HG03558 (cell line): ENCODE measurements around the gene PLA2G15.
A peak's percentile ranks its signal among the peaks of the same experiment; 100 is the strongest.

ENCODE experiments used
- ATAC-seq: cut with Tn5 transposase; IDR thresholded peaks from one replicate; pipeline ENCODE4 v1.9.1; 2021; ENCODE audit warnings: moderate number of reproducible peaks; ENCODE audit not compliant: unreplicated experiment; ENCODE audit errors: extremely low read depth

The PLA2G15 gene

DNA sequence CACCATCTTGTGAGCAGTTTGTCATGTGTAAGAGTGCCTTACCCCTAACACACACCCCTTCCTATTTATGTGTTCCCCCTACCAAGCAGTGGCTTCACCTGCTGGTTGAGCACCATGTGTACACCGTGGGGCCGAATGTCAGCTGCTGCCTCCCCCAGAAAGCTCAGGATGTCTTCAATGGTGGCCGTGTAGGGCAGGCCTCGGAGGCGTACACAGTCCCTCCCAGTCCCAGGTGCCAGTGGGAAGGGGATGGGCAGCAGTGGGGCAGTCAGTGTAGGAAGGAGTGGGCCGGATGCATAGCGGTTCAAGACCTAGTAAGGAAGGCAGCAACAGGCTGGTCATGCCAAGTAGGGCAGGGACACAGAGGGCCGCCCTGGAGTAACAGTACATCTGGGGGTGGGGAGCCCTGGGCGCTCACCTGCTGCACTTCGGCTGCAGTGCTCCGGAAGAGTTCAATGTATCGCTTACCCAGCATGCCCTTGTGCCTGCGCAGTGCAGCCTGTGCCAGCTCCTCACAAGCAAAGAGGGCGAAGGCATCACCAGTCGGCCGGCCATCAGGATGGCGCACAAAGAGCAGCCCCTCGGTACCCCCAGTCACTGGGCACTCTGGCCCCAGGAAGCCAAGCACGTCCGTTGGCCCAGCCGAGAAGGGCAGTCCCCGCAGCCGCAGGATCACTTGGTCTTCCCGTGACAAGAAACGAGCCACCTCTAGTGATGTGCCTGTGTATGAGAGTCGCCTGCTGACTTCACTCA lies 13.6 kb upstream of the PLA2G15 start:
- no peak for ATAC-seq

DNA sequence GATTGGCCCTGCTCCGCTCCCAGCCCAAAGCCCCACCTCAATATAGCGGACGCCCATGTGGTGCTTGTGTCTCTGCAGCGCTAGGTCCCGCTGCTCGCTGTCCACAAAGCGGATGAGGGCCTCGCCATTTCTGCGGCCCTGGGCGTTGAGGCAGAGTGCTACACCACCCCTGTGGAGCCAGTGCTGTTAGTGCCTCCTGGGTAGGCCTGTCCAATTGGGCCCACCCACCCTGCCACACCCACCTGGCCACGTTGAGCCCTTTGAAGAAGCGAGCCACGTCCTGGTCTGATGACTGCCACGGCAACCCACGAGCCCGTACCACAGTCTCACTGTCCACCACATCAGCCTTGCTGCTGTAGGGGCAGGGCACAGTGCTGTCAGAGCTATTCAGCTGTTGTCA lies 12.8 kb upstream of the PLA2G15 start:
- no peak for ATAC-seq

DNA sequence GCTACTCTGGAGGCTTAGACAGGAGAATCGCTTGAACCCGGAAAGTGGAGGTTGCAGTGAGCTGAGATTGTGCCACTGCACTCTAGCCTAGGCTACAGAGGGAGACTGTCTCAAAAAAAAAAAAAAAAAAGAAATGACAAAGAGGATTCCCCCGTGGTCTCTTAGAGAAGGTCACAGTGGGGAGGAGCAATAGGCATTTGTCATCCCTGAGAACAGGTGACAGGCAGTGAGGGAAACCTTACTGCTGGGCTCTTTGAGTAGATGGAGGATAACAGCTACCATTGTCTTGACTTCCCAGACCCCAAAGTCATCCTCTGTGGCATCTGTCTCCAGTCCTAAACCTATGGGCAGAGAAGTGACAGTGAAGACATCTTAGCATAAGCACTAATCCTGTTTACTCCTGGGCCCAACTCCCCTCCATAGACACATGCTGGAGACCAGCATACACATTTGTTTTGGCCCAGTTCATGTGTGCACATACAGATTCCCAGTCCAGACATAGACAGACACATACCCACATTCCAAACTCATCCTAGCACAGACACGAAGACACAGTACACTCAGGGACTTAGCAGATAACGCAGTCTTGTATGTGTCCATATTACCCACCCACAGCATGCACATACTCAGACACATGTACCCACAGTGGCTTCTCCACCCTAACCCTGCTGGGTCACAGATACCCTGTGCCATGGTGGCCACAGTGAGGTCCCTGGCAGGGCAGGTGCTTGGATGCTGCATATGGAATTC lies 11.9 kb upstream of the PLA2G15 start:
- no peak for ATAC-seq

DNA sequence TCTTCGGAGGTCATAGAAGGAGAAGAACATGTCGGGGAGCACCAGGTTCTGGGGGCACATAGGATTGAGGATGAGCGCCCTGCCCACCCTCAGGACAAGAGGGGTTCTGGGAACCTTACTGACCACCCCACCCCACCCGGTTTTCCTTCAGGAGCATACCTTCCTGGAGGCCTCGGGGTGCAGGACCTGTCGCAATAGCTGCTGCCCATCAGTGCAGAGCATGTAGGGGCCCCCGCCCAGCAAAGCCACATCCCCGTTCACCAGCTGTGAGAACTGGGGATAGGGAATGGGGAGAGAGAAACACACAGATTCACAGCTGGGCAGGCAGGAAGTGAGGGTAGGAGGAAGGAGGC lies 11.4 kb upstream of the PLA2G15 start:
- no peak for ATAC-seq

DNA sequence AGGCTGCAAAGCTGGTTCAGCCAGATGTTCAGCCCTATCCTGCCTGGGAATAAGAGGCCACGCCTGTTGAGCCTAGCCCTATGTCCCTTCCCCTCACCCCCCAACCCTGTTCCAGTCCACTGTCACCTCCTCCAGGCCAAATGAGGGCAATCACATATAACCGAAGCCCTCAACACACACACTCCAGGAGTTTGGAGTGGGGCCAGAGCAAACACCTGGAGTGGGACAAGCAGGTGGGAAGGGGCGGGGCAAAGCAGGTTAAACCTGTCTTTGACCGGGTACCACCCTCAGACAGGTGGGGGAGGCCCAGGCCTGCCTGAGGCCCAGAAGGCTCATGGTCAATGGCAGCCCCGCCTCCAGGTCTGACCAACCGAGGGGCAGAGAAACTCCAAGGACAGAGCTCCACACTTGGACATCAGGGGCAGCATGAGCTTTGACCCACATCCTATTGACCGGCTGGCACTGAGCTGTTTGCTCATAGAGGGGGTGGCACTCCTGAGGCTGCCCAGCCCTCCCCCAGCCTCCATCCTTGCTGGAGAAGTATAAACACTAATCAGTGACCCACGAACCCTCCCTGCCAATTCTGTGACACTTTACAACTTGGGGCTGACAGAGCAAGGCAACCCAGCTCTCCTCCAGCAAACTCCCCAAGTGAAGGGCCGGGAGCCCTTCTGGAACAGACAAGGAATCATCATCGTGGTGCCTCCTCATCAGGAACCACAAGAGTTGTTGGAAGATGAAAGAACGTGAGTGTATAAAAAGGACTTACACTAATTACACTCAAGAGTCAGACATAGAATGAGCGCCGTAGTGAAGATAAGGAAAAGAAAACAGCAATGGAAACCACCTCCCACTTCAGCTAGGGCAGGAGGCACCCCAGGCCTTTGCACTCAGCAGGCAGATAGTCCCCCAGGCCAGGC lies 10.7 kb upstream of the PLA2G15 start:
- no peak for ATAC-seq

DNA sequence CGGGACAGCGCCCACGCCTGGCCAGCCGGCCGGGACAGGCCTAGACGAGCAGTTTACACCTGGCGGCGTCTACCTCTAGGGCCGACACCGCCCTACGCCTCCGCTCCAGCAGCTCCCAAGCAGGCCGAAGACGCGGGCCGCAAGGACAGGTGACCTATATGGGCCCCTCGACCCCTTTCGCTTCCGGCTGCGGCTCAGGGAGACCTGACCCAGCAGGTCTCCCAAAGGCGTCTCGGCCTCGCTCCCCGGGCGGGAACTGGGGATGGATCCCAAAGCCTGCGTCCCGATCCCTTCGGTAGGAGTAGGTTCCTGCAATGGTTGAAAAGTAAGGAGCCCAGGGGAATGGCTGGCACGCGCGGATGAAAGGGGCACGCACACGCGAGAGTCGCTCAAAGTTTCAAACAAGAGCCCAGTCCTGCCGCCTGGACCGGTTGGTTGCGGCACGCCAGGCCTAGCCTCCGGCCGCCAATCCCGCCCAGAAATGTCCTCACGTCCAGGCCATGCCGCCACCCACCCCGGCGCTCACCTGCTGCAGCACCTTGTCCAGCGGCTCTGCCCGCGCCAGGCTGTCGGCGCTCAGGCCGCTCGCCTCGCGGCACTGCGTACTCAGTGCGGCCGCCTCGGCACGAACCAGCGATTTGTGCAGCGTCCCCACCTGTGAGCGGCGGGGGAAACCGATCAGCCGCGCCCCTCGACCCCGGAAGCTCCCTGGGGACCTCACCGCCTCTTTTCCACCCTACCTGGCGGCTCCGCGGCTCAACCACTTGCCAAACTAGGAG lies 9.9 kb upstream of the PLA2G15 start:
- ATAC-seq, result no peak

DNA sequence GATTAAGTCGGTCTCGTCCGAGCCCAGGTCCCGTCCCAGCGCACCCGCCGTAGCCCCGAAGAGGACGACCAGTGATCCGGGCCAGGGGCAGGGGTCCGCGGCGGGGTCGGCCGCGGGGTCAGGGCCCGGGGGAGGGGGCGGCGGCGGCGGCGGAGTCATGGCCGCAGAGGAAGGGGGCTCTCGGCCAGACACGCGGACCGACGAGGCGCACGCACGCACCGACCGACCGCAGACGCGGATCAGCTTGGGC lies 9.4 kb upstream of the PLA2G15 start, which contains the start of gene ESRP2:
Gene ESRP2 (minus strand): TSS at position 241 of the 250 bp plus-strand sequence. CDS start 82 bp downstream, at position 159.
- no peak for ATAC-seq

DNA sequence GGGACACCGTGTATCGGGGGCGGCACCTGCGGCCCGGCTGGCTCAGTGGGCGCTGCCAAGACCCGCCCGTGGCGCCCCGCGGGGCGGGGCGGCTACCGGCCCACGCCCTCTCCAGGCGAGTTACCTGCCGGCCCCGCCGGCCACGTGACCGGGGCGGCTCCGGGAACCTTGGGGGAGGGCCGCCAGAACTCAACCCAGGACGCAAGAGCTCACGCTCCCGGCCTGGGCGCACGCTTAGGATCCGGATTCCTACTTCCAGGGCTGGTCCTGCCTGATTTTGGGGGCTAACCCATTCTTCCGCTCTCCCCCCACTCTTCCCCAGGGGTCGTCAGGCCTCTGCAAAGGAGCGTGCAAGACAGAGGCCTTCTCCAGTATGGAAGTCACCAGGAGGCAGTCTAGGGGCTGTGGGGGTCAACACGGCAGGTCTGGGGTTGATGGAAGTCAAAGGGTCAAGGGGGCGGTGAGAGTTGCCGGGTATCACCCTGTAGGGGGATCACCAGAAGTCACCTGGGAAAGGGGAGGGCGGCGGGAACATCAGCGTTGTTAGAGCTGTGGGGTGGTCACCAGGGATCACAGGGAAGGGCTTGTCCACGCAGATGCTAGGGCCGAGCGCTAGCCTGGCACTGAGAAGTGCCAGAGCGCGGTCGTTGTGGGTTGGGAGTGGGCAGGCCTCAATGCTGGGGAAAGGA lies 8.9 kb upstream of the PLA2G15 start:
- ATAC-seq, result no peak

DNA sequence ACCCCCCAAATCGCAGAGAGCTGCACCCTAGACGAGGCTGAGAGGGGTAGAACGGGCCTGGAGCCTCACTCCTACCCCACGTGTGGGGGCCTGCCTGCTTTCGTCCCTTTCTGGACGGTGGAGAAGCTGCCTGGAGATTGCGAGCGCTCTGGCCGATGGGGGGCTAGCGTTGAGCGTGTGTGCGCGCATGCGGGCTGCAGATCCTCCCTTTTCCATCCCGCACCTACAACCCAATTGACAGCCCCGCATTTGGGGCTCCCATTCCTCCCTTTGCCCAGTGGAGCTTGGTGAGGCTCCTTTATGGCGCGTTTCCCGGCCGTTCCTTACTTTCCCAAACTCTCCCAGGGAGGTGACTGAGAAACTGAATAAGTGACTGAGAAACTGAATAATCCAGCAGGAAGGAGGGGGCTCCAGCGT lies 8.3 kb upstream of the PLA2G15 start:
- ATAC-seq, result no peak

DNA sequence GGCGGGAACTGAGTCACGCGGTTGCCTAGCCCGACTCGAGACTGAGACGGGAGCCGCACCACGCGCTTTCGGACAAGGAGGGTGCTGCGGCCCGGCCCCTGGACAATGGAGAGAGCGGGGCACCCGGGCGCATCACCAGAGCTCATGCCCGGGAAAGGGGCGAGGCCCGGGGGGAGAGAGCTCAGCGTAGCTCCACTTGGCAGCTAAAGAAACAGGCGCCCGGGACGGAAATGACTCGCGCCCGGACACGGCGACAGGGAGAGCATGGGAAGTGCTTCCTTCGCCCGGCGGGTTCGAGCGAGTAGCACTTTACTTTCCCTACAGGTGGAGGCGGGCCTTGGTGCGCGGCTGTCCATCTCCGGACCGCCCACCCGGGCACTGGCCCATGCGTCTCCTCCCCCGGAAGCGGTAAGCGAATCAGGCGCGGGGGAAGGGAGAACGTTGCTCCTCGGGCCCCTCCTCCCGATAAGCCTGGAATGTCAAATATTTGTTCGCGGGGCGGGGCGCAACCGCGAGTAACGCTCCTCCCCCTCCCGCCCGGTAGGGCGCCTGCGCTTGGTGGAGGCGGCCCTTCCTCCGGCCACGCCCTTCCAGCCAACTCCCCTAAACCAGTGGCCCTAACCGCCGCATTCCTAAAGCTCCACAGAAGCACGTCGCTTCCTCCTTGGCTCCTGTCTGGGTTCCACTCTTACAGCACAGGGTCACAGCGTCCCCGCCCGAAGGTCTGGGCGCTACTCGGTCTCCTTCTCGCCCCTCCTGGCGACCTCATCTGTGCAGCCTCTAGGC lies 7.7 kb upstream of the PLA2G15 start:
- ATAC-seq, result peak; percentile 45

DNA sequence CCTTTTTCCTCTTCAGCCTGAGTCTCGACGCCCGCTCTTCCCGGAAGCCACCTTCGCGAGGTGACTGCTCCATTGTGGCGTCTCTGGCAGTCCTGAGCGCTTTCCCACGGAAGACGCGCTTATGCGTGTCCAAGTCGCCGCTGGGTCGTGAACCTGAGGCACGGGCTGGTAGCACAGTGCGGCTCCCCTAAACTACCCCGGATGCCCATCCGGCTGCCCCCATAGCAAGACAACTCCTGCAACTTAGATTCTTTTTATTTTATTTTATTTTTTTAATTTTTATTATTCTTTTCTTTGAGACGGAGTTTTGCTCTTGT lies 7.2 kb upstream of the PLA2G15 start:
- no peak for ATAC-seq

DNA sequence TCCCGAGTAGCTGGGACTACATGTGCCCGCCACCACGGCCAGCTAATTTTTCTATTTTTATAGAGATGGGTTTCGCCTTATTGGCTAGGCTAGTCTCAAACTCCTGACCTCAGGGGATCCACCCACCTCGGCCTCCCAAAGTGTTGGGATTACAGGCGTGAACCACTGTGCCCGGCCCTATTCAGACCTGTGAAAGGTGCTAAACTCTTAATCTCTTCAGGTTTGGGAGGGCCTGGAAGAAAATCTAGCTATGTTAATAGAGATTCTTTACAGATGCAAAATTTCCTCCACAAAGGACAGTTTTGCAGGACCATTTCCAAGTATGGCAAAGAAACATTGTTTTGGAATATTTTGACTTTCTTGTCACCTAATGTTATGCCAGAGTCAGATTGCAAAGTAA lies 3.1 kb upstream of the PLA2G15 start:
- no peak for ATAC-seq

DNA sequence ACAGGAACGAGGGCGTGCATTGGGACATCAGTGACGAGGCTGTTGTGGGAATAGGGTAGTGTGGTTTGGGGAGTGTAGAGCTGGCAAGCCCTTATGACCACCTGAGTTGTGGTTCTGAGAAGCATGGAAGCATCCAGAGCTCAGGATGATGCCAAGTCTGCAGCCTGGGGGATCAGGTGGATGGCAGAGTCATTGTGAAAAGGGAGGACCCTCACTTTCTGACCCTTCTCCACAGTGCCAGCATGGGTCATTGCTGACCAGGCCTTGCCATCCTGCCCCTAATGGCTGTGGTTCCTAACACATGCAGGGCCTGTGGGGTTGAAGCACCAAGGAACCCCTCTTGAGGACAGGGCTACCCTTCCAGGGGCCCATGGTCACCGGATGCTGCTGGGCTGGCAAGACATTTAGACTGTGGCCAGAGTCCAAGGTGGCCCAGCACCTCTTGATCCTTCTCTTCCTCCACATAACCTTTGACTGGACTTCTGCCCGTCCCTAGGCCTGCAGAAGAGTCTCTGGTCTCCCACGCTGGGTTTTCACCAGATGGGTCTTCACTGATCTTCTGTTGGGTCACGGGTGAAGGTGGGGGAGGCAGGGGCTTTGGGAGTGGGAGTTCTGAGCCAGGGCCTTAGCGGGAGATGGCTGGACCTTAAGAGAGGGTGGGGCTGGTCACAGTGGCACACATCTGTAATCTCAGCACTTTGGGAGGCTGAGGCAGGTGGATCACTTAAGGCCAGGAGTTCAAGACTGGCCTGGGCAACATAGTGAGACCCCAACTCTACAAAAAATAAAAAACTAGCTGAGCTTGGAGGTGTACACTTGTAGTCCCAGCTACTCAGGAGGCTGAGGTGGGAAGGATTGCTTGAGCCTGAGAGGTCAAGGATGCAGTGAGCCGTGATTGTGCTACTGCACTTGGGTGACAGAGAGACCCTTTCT lies 2.0 kb upstream of the PLA2G15 start:
- no peak for ATAC-seq

DNA sequence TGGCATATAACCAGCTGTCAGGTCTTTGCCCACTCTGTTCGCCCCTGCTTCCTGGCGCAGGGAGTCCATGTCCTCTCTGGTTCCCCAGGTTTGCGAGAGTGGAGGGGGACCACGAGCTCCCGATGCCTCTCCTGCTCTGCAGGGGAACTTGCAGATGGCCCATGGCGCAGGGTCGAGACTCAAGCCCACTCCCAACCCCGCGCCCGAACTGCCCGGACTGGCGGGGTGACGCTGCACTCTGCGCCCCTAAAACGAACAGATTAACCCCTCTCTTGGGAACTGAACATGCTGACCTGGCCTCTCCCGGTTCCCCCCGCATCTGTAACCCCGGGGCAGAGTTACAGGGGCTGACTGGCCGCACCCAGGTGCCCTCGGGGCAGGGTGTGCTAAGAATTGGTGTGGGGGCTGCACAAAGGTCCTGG lies 681 bp upstream of the PLA2G15 start:
- no peak for ATAC-seq

DNA sequence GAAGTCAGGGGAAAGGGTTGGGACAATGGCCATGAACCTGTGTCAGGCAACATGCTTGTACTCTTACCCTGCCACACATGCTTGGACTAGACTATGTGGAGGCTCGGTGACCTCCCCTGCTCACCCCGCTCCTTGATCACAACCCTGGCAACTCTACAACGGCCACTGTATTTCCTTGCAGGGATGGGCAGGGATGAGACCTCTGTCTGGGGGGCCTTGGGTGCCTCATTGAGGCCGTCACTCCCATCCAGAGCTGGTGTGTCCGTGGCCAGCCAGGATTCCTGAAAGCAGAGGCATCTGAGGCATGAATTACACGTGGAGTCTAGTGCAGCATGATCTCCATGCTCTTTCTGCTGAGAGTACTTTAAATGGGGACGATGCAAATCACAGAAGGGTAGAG lies 948 bp downstream of the PLA2G15 start:
- no peak for ATAC-seq

DNA sequence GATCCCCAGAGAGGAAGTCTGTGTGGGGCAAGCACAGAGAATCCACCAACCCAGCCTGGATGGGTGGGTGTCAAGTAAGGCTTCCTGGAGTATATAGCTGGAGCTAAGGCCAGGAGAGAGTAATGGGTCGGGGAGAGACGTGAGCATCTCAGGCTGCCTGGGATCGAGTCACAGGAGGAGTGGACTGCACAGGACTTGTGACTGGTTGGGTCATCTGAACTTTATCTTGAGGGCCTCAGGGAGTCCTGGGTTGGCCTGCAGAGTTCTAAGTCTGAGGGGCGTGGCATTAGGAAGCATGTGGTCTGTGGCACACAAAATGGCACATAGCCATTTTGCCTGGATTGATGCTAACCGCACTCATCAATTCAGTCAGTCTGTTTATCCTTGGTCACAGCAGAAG lies 1.5 kb downstream of the PLA2G15 start:
- no peak for ATAC-seq

DNA sequence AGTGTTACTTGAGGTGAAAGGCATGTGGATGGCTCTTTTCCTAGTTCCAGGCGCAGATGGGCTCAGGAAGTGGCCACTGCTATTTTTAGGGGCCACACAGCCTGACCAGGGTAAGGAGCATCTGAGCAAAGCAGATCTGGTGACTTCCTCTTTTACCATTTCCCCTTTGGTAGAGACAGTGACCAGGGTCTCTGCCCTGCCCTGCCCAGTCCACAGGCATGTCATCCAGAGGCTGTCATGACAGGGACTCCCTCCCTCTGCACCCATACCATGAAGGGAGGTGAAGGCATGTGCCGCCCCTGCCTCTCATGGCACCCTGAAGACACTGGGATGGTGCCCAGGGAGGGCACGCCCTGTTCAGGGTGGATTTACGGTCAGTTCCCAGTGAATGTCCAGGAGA lies 2.2 kb downstream of the PLA2G15 start:
- no peak for ATAC-seq

DNA sequence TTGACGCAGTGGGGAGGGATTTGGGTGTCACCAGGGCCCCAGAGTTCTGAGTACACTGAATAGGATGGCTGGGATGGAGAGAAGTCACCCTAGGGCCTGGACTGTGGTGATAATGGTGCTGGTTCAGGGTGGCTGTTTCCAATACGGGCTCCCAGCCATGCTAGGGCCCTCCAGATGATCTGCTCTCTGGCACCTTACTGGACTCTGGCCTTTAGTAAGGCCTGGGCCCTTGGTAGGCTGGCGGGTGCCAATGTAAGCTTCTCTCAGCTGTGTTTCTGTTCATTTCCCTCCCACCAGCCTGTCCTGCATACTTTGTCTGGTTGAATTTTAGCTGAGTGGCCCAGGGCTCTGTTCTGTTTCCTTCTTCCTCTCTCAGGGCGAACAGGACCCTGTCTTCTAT lies 2.8 kb downstream of the PLA2G15 start:
- ATAC-seq, result no peak
